Measurements from ENCODE around the gene ZNF462. TPM values are rescaled to one million over a fixed set of nuclear protein-coding genes. Genes with fewer than 3 reads are reported as not detected.
"Not testable (repeated sequence)": the region's sequence is repeated elsewhere in the genome, so short reads cannot be mapped to it uniquely, and the experiment has no call there.

The ZNF462 gene
- total RNA-seq, 4 donors from 2014 or later, result 19.1 to 57.9 (median 35.6) TPM

- H3K4me1 ChIP-seq, result peaks cover 0 to 7% (median 0%) of the 10 kb centered on the region in 3 donors
- H3K27ac ChIP-seq, result no peak overlapping the region
- H3K36me3 ChIP-seq, result no peaks in the 10 kb centered on the region
- no peak for ATAC-seq
- 17 to 20% methylated on average over 1 of the region's 1 CpG for WGBS, 2 donors (ENCODE audit: low coverage in 1 of 2)
- H3K27me3 ChIP-seq, result no peaks in the 10 kb centered on the region
- H3K4me3 ChIP-seq, result no peak overlapping the region
- no peaks in the 10 kb centered on the region for H3K9me3 ChIP-seq
- TF ChIP-seq CTCF (IDR thresholded peaks at IDR 0.05), result no peak
- TF ChIP-seq POLR2A (IDR thresholded peaks at IDR 0.05), result no peak
- no peak for TF ChIP-seq POLR2AphosphoS5 (IDR thresholded peaks at IDR 0.05)
- no peak for TF ChIP-seq EP300 (IDR thresholded peaks at IDR 0.05)
Measured at GRCh38 chr9:106843371-106843770, 19.6 kb upstream of the ZNF462 start.

GRCh38 chr9:106846307-106846706 is 16.7 kb upstream of the ZNF462 start:
- H3K27me3 ChIP-seq, result no peaks in the 10 kb centered on the region
- no peaks in the 10 kb centered on the region for H3K36me3 ChIP-seq
- ATAC-seq, result no peak
- H3K9me3 ChIP-seq, result no peaks in the 10 kb centered on the region
- WGBS, 2 donors (ENCODE audit: low coverage in 1 of 2), result 93 to 100% methylated on average over 1 of the region's 1 CpG
- H3K4me1 ChIP-seq, result peaks cover 0 to 7% (median 0%) of the 10 kb centered on the region in 3 donors
- TF ChIP-seq CTCF (IDR thresholded peaks at IDR 0.05) (no peak), POLR2A (IDR thresholded peaks at IDR 0.05) (no peak)
- H3K4me3 ChIP-seq, result no peak overlapping the region
- no peak overlapping the region for H3K27ac ChIP-seq

- ATAC-seq, result no peak
- Histone ChIP-seq H3K4me3 (no peak overlapping the region), H3K4me1 (peaks cover 0 to 7% (median 0%) of the 10 kb centered on the region in 3 donors), H3K9me3 (no peaks in the 10 kb centered on the region), H3K36me3 (no peaks in the 10 kb centered on the region), H3K27ac (no peak overlapping the region), H3K27me3 (no peaks in the 10 kb centered on the region)
- WGBS, 2 donors (ENCODE audit: low coverage in 1 of 2), result 96 to 100% methylated on average over 2 of the region's 2 CpGs
- TF ChIP-seq POLR2AphosphoS5 (IDR thresholded peaks at IDR 0.05) (no peak), EP300 (IDR thresholded peaks at IDR 0.05) (no peak), CTCF (IDR thresholded peaks at IDR 0.05) (no peak), POLR2A (IDR thresholded peaks at IDR 0.05) (no peak)
Measured at GRCh38 chr9:106846857-106847256, 16.1 kb upstream of the ZNF462 start.

GRCh38 chr9:106851640-106852039 is 11.3 kb upstream of the ZNF462 start:
- H3K4me3 ChIP-seq, H3K27ac ChIP-seq, H3K27me3 ChIP-seq, H3K36me3 ChIP-seq, H3K4me1 ChIP-seq, ATAC-seq, H3K9me3 ChIP-seq: not testable (repeated sequence)
- WGBS, 2 donors (ENCODE audit: low coverage in 1 of 2), result 93 to 100% methylated on average over 1 to 6 of the region's 8 CpGs

- WGBS, 2 donors (ENCODE audit: low coverage in 1 of 2), result 97 to 99% methylated on average over 3 of the region's 3 CpGs
- no peaks in the 10 kb centered on the region for H3K9me3 ChIP-seq
- ATAC-seq, result no peak
Measured at GRCh38 chr9:106857811-106858470, 5.0 kb upstream of the ZNF462 start.

More at GRCh38 chr9:106857811-106858470, 5.0 kb upstream of the ZNF462 start:
- Histone ChIP-seq H3K27ac (no peak overlapping the region), H3K4me3 (no peak overlapping the region), H3K27me3 (no peaks in the 10 kb centered on the region), H3K4me1 (peaks cover 0 to 8% (median 0%) of the 10 kb centered on the region in 3 donors), H3K36me3 (no peaks in the 10 kb centered on the region)
- no peak for TF ChIP-seq POLR2AphosphoS5 (IDR thresholded peaks at IDR 0.05)
- TF ChIP-seq CTCF (IDR thresholded peaks at IDR 0.05), result no peak
